ENCODE data around the gene DARS1.

The DARS1 gene

DNA sequence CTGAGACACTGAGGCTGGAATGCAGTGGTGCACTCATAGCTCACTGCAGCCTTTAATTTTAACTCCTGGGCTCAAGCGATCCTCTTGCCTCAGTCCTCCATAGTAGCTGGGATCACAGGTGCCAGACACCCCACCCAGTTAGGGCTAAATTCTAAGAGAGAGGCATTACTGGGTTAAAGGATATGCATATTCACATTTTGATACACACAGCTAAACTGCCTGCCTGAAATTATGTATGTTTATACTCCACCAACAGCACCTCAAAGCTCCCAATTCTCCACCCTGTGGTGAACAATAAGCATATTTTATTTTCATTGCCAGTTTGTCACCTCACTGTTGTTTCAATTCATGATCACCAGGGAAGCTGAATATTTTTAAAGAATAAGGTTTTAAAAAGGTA lies 90.5 kb downstream of the DARS1 start:
- Histone ChIP-seq H3K36me3 (ENCODE audit: low read length) (no peaks in the 10 kb centered on the region), H3K9me3 (ENCODE audit: insufficient read depth, low read length) (no peaks in the 10 kb centered on the region), H3K9ac (ENCODE audit: low read length) (no peak overlapping the region), H2AFZ (ENCODE audit: low read depth, low read length, severe bottlenecking) (no peak overlapping the region), H3K9me2 (replicated peaks; ENCODE audit: insufficient read depth, low read length) (no peaks in the 10 kb centered on the region), H3K4me3 (ENCODE audit: insufficient read depth, low read length, poor library complexity, severe bottlenecking) (no peak overlapping the region), H3K27ac (ENCODE audit: low read depth, low read length) (no peak overlapping the region), H3F3A (ENCODE audit: insufficient read depth) (0 out of 2 replicates have a peak, but pooled peaks cover 4% of the 10 kb centered on the region), H4K20me1 (ENCODE audit: low read depth, low read length) (no peaks in the 10 kb centered on the region), H3K79me2 (ENCODE audit: insufficient read depth, low read length) (no peaks in the 10 kb centered on the region), H3K4me2 (ENCODE audit: low read depth, low read length, poor library complexity, severe bottlenecking) (no peak overlapping the region), H3K27me3 (ENCODE audit: low read length) (no peaks in the 10 kb centered on the region)
- no peak for TF ChIP-seq EZH2phosphoT487 (conservative IDR thresholded peaks at IDR 0.05; ENCODE audit: low read length)
- TF ChIP-seq, protein P1, sequence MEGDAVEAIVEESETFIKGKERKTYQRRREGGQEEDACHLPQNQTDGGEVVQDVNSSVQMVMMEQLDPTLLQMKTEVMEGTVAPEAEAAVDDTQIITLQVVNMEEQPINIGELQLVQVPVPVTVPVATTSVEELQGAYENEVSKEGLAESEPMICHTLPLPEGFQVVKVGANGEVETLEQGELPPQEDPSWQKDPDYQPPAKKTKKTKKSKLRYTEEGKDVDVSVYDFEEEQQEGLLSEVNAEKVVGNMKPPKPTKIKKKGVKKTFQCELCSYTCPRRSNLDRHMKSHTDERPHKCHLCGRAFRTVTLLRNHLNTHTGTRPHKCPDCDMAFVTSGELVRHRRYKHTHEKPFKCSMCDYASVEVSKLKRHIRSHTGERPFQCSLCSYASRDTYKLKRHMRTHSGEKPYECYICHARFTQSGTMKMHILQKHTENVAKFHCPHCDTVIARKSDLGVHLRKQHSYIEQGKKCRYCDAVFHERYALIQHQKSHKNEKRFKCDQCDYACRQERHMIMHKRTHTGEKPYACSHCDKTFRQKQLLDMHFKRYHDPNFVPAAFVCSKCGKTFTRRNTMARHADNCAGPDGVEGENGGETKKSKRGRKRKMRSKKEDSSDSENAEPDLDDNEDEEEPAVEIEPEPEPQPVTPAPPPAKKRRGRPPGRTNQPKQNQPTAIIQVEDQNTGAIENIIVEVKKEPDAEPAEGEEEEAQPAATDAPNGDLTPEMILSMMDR (IDR thresholded peaks at IDR 0.05; ENCODE audit: insufficient read depth, low read length, poor library complexity, severe bottlenecking), result no peak

DNA sequence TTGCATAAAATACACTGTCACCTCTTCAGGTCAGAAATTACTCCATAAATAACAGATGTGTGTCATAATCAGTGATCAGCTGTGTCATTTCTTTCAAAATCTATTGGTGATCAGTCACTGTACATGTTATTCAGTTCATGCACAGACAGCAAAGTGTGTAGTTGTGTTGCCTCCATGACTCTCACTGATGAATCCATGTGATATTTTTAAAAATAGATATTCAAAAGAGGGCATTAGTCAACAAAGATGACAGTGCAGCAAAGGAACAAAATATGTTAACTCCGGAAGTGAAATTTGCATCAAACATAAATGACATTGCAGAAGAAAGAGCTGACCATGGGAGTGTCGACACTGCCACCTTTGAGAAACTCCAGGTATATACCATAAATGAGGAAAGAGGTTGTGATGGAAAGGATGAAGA lies 92.0 kb downstream of the DARS1 start:
- H3K9me3 ChIP-seq (ENCODE audit: insufficient read depth, low read length), result no peaks in the 10 kb centered on the region; the same call in 1 of the 2 replicates
- no peak overlapping the region for H3K4me2 ChIP-seq (ENCODE audit: low read depth, low read length, poor library complexity, severe bottlenecking)
- no peaks in the 10 kb centered on the region for H4K20me1 ChIP-seq (ENCODE audit: low read depth, low read length)
- H3K79me2 ChIP-seq (ENCODE audit: insufficient read depth, low read length), result no peaks in the 10 kb centered on the region
- no peaks in the 10 kb centered on the region for H3K27me3 ChIP-seq (ENCODE audit: low read length)
- no peak overlapping the region for H3K9ac ChIP-seq (ENCODE audit: low read length)
- TF ChIP-seq, protein P1 (IDR thresholded peaks at IDR 0.05; ENCODE audit: insufficient read depth, low read length, poor library complexity, severe bottlenecking), result no peak
- TF ChIP-seq EZH2phosphoT487 (conservative IDR thresholded peaks at IDR 0.05; ENCODE audit: low read length), result no peak
- no peak overlapping the region for H2AFZ ChIP-seq (ENCODE audit: low read depth, low read length, severe bottlenecking)
- H3K9me2 ChIP-seq (replicated peaks; ENCODE audit: insufficient read depth, low read length), result no peaks in the 10 kb centered on the region
- no peaks in the 10 kb centered on the region for H3F3A ChIP-seq (ENCODE audit: insufficient read depth)
- H3K4me3 ChIP-seq (ENCODE audit: insufficient read depth, low read length, poor library complexity, severe bottlenecking), result no peak overlapping the region
- H3K36me3 ChIP-seq (ENCODE audit: low read length), result no peaks in the 10 kb centered on the region
- H3K27ac ChIP-seq (ENCODE audit: low read depth, low read length), result no peak overlapping the region

DNA sequence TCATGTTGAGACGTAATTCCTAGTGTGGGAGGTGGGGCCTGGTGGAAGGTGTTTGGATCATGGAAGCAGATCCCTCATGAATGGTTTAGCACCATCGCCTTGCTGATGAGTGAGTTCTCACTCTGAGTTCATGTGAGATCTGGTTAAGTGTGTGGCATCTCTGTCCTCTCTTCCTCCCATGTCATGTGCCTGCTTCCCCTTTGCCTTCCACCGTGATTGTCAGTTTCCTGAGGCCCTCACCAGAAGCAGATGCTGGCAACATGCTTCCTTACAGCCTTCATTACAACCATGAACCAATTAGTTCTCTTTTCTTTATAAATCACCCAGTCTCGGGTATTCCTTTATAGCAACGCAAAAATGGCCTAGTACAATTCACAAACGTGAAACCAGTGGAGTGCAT lies 94.6 kb downstream of the DARS1 start:
- Histone ChIP-seq H4K20me1 (ENCODE audit: low read depth, low read length) (no peaks in the 10 kb centered on the region), H3K27ac (ENCODE audit: low read depth, low read length) (no peak overlapping the region), H3K9me3 (ENCODE audit: insufficient read depth, low read length) (no peaks in the 10 kb centered on the region; the same call in 1 of the 2 replicates), H2AFZ (ENCODE audit: low read depth, low read length, severe bottlenecking) (no peak overlapping the region), H3K27me3 (ENCODE audit: low read length) (no peaks in the 10 kb centered on the region), H3K79me2 (ENCODE audit: insufficient read depth, low read length) (no peaks in the 10 kb centered on the region), H3K9ac (ENCODE audit: low read length) (no peak overlapping the region), H3K9me2 (replicated peaks; ENCODE audit: insufficient read depth, low read length) (no peaks in the 10 kb centered on the region), H3K4me2 (ENCODE audit: low read depth, low read length, poor library complexity, severe bottlenecking) (no peak overlapping the region), H3K4me3 (ENCODE audit: insufficient read depth, low read length, poor library complexity, severe bottlenecking) (no peak overlapping the region), H3F3A (ENCODE audit: insufficient read depth) (no peaks in the 10 kb centered on the region), H3K36me3 (ENCODE audit: low read length) (no peaks in the 10 kb centered on the region)
- no peak for TF ChIP-seq EZH2phosphoT487 (conservative IDR thresholded peaks at IDR 0.05; ENCODE audit: low read length)
- TF ChIP-seq, protein P1 (IDR thresholded peaks at IDR 0.05; ENCODE audit: insufficient read depth, low read length, poor library complexity, severe bottlenecking), result no peak

Measured in SU-DHL-6 (cell line).